HCT116 (cell line): ENCODE data around the gene TBC1D17. TPM values are rescaled to one million over a fixed set of nuclear protein-coding genes. Genes with fewer than 3 reads are reported as not detected.

Experiments used
- ATAC-seq: fragments of 200-7000 bp; cut with Tn5 transposase; 2 replicates; pipeline ENCODE4 v1.9.1; 2020; ENCODE audit warnings: mild to moderate bottlenecking, moderate library complexity
- BruUV-seq: library from RNA; stranded (reverse); fragments of 400-500 nt; replicated peaks from 2 replicates; lab custom pipeline; 2021; lab: Mats Ljungman, UMichigan
- CTCF ChIA-PET: fragments of 300-600 bp; sonication (Branson Sonifier 250); formaldehyde crosslinking; loops from one replicate; lab custom pipeline; 2021; ENCODE audit warnings: antibody characterized with exemption; lab: Charles Lee
- POLR2A ChIA-PET: fragments of 300-600, 350-600 bp; sonication (Branson Sonifier 250); formaldehyde crosslinking; loops from one replicate; lab custom pipeline; 2021; ENCODE audit warnings: antibody characterized with exemption; lab: Charles Lee
- RAD21 ChIA-PET, 2 experiments: fragments of 300-600 bp; sonication (Branson Sonifier 250); formaldehyde crosslinking; loops; one replicate each; lab custom pipeline; 2023; ENCODE audit warnings: low total read pairs in 2 of 2; ENCODE audit not compliant: uncharacterized antibody in 2 of 2, unreplicated experiment in 2 of 2, low non-redundant PET in 1 of 2; lab: Charles Lee
- DNase-seq: peaks from one replicate; pipeline ENCODE4 v3.0.0-alpha.2; 2010; ENCODE audit warnings: low read depth, low spot score
- H2AFZ ChIP-seq: fragments of 200-600 bp; shearing (Covaris generic), sonication (generic); 2 replicates; pipeline ENCODE4 v1.6.1; 2017; ENCODE audit warnings: low read depth, mixed run types, mixed read lengths, antibody characterized with exemption, low read length; ENCODE audit not compliant: poor library complexity, severe bottlenecking
- H3K27ac ChIP-seq: 2 replicates; pipeline ENCODE4 v1.5.1; 2012; ENCODE audit warnings: low read depth, low read length
- H3K27me3 ChIP-seq: fragments of 200-600 bp; sonication (generic); 2 replicates; pipeline ENCODE4 v1.6.1; 2016; ENCODE audit warnings: mixed run types, low read length, mixed read lengths; ENCODE audit not compliant: insufficient read depth
- H3K36me3 ChIP-seq, 2 experiments: fragments of 200-500 bp in 1 of 2; fragments of 200-600 bp in 1 of 2; sonication (Bioruptor generic) in 1 of 2; sonication (generic) in 1 of 2; 2 replicates each; pipeline versions ENCODE4 v1.5.1 to v1.6.1; 2014 to 2016; ENCODE audit warnings: low read length in 2 of 2, inconsistent platforms in 1 of 2, mixed read lengths in 1 of 2, mixed run types in 1 of 2; ENCODE audit not compliant: insufficient read depth in 2 of 2, control insufficient read depth in 1 of 2
- H3K4me1 ChIP-seq, 2 experiments: fragments of 200-600 bp in 1 of 2; sonication (generic) in 1 of 2; 2 replicates each; pipeline versions ENCODE4 v1.5.1 to v1.6.1; 2012 to 2017; ENCODE audit warnings: low read length in 2 of 2, inconsistent platforms in 1 of 2, mild to moderate bottlenecking in 1 of 2, mixed read lengths in 1 of 2, mixed run types in 1 of 2, moderate library complexity in 1 of 2; ENCODE audit not compliant: insufficient read depth in 2 of 2, control insufficient read depth in 1 of 2
- H3K4me2 ChIP-seq: fragments of 200-600 bp; sonication (generic); 2 replicates; pipeline ENCODE4 v1.6.1; 2017; ENCODE audit warnings: mixed run types, low read length, mixed read lengths
- H3K4me3 ChIP-seq, 2 experiments: fragments of 200-600 bp in 1 of 2; sonication (generic) in 1 of 2; replicated peaks in 1 of 2; 2 replicates each; pipeline ENCODE4 v1.5.1; 2011 to 2016; ENCODE audit warnings: low read length in 2 of 2, control low read depth in 1 of 2, low read depth in 1 of 2, mild to moderate bottlenecking in 1 of 2, mixed read lengths in 1 of 2, mixed run types in 1 of 2
- H3K79me2 ChIP-seq: fragments of 200-600 bp; sonication (generic); 2 replicates; pipeline ENCODE4 v1.6.1; 2017; ENCODE audit warnings: mild to moderate bottlenecking, mixed run types, low read length, moderate library complexity, mixed read lengths; ENCODE audit not compliant: insufficient read depth
- H3K9ac ChIP-seq: fragments of 200-600 bp; sonication (generic); 2 replicates; pipeline ENCODE4 v1.6.1; 2016; ENCODE audit warnings: low read length, mixed read lengths
- H3K9me2 ChIP-seq: fragments of 200-600 bp; sonication (generic), shearing (Covaris generic); 2 replicates; pipeline ENCODE4 v1.6.1; 2017; ENCODE audit warnings: mixed run types, mild to moderate bottlenecking, moderate library complexity; ENCODE audit not compliant: insufficient read depth
- H3K9me3 ChIP-seq, 2 experiments: fragments of 200-500 bp in 1 of 2; fragments of 200-600 bp in 1 of 2; sonication (Bioruptor generic) in 1 of 2; sonication (generic) in 1 of 2; 2 replicates each; pipeline ENCODE4 v1.6.1; 2014 to 2017; ENCODE audit warnings: low read length in 2 of 2, mixed read lengths in 2 of 2, inconsistent platforms in 1 of 2, low read depth in 1 of 2, mild to moderate bottlenecking in 1 of 2, mixed run types in 1 of 2, moderate library complexity in 1 of 2; ENCODE audit not compliant: control insufficient read depth in 1 of 2, insufficient read depth in 1 of 2
- H4K20me1 ChIP-seq: fragments of 200-600 bp; sonication (generic), shearing (Covaris generic); 2 replicates; pipeline ENCODE4 v1.6.1; 2017; ENCODE audit warnings: mixed run types, mild to moderate bottlenecking, moderate library complexity; ENCODE audit not compliant: insufficient read depth
- ELF1 ChIP-seq: IDR thresholded peaks from 2 replicates; pipeline ENCODE4 v1.6.1; 2012; ENCODE audit warnings: low read depth, borderline replicate concordance
- POLR2A ChIP-seq: IDR thresholded peaks from 2 replicates; pipeline ENCODE4 v1.7.0; 2011; ENCODE audit warnings: borderline replicate concordance; ENCODE audit not compliant: insufficient read depth, insufficient read length; ENCODE audit errors: extremely low read depth
- POLR2AphosphoS5 ChIP-seq: IDR thresholded peaks from 2 replicates; pipeline ENCODE4 v1.6.1; 2011; ENCODE audit warnings: mild to moderate bottlenecking, low read depth, low read length, moderate library complexity
- SP1 ChIP-seq: IDR thresholded peaks from 2 replicates; pipeline ENCODE4 v1.6.1; 2012; ENCODE audit warnings: low read depth
- intact Hi-C: fragments of 100-400 bp; cut with micrococcal nuclease; formaldehyde crosslinking; loops from 2 replicates; pipeline ENCODE4 v1.10.0; 2022
- total RNA-seq: library from RNA; stranded (reverse); gene quantifications from one replicate; pipeline ENCODE4 v1.2.1, GENCODE V29; 2021; ENCODE audit not compliant: unreplicated experiment
- TF ChIP-seq, protein P1 (sequence below): IDR thresholded peaks from 2 replicates; pipeline ENCODE4 v1.6.1; 2012
- TF ChIP-seq, protein P2 (sequence below): IDR thresholded peaks from 2 replicates; pipeline ENCODE4 v1.6.1; 2011; ENCODE audit warnings: mild to moderate bottlenecking, low read length, moderate library complexity; ENCODE audit not compliant: insufficient replicate concordance; ENCODE audit errors: extremely low read depth
- TF ChIP-seq, protein P3 (sequence below): IDR thresholded peaks from 2 replicates; pipeline ENCODE4 v1.6.1; 2012

TBC1D17 gene
- total RNA-seq, 1 experiment from 2014 or later = 32.9 TPM

DNA sequence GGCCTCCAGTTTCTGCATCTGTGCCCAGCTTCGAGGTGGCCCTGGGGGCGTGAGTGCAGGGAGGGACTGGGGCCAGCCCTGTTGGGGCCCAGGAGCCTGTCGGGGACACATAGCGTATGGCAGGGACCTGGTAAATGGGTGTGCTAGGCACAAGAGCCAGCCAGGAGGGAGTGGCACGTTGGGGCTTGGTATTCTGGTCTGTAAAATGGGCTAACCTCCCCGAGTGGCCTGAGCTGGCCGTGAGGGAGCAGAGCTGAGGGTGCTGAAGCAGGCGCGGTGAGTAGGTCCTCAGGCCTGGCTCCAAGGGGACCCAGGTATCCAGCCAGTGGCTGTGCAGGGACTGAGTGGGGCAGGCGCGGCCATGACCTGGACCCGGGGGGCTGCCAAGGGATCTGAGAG lies 22.2 kb upstream of the TBC1D17 start:
- Histone ChIP-seq H3K4me1 (peaks cover 10 to 31% of the 10 kb centered on the region in 2 experiments), H3K4me2 (no peak overlapping the region), H3K27ac (peak overlapping the region; percentile 48), H4K20me1 (no peaks in the 10 kb centered on the region), H3K9ac (no peak overlapping the region), H3K79me2 (peaks cover 44% of the 10 kb centered on the region), H3K9me3 (no peaks in the 10 kb centered on the region), H3K4me3 (no peak overlapping the region), H3K27me3 (no peaks in the 10 kb centered on the region), H2AFZ (no peak overlapping the region), H3K36me3 (peaks cover 5 to 17% of the 10 kb centered on the region in 2 experiments; a peak in 3 of 4 replicates), H3K9me2 (no peaks in the 10 kb centered on the region)
- ATAC-seq = no peak
- POLR2A ChIA-PET = interaction anchor here (1.7 kb wide), 1 partner anchor 10 kb away, joined by 6 read pairs; no protein-coding TSS in a partner anchor
- RAD21 ChIA-PET = no interaction called here
- no TSS peak for BruUV-seq
- TF ChIP-seq, protein P1, sequence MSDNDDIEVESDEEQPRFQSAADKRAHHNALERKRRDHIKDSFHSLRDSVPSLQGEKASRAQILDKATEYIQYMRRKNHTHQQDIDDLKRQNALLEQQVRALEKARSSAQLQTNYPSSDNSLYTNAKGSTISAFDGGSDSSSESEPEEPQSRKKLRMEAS = no peak
- TF ChIP-seq POLR2AphosphoS5 (no peak), SP1 (no peak), ELF1 (no peak), POLR2A (peak; percentile 40)
- TF ChIP-seq, protein P2, sequence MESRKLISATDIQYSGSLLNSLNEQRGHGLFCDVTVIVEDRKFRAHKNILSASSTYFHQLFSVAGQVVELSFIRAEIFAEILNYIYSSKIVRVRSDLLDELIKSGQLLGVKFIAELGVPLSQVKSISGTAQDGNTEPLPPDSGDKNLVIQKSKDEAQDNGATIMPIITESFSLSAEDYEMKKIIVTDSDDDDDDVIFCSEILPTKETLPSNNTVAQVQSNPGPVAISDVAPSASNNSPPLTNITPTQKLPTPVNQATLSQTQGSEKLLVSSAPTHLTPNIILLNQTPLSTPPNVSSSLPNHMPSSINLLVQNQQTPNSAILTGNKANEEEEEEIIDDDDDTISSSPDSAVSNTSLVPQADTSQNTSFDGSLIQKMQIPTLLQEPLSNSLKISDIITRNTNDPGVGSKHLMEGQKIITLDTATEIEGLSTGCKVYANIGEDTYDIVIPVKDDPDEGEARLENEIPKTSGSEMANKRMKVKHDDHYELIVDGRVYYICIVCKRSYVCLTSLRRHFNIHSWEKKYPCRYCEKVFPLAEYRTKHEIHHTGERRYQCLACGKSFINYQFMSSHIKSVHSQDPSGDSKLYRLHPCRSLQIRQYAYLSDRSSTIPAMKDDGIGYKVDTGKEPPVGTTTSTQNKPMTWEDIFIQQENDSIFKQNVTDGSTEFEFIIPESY = no peak
- TF ChIP-seq, protein P3, sequence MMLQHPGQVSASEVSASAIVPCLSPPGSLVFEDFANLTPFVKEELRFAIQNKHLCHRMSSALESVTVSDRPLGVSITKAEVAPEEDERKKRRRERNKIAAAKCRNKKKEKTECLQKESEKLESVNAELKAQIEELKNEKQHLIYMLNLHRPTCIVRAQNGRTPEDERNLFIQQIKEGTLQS = no peak
- intact Hi-C loops = no loop called here
- CTCF ChIA-PET = no interaction called here
- no peak for DNase-seq
